GM08714 (cell line): Measurements from ENCODE around the gene SLC27A2.

Source experiments
- H3K4me3 ChIP-seq: fragments of 200-500 bp; sonication (Bioruptor generic); 2 replicates; pipeline ENCODE4 v1.5.1; 2014; ENCODE audit warnings: mild to moderate bottlenecking, low read length, inconsistent platforms
- ZNF274 ChIP-seq: IDR thresholded peaks from 2 replicates; pipeline ENCODE4 v1.6.1; 2012; ENCODE audit warnings: mild to moderate bottlenecking, low read depth, low read length

The SLC27A2 gene

DNA sequence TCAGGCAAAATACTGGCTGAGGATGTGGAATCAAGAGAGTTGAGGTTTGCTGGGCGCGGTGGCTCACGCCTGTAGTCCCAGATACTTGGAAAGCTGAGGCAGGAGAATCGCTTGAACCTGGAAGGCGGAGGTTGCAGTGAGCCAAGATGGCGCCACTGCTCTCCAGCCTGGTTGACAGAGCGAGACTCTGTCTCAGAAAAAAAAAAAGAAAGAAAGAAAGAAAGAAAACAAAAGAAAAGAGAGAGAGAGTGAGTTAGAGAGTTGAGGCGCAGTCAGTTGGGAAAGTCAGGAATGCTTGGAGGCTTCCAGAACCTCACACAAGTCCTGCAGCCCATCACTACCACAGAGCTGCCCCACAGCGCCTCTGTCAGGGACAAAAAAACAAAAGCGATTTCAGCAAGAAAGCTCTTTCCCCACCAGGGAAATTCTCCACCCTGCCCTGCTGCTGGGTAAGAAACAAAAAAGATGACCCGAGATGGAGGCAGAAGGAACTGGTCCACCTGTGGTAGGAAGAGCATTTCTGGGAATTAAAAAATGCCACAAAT, 69.7 kb downstream of the SLC27A2 start:
- H3K4me3 ChIP-seq, result no peak overlapping the region
- TF ChIP-seq ZNF274, result no peak

- no peak overlapping the region for H3K4me3 ChIP-seq
- no peak for TF ChIP-seq ZNF274
Observed at GRCh38 chr15:50252556-50252955, 70.6 kb downstream of the SLC27A2 start.

GRCh38 chr15:50256188-50257041, 74.4 kb downstream of the SLC27A2 start:
- no peak overlapping the region for H3K4me3 ChIP-seq
- TF ChIP-seq ZNF274, result no peak

DNA sequence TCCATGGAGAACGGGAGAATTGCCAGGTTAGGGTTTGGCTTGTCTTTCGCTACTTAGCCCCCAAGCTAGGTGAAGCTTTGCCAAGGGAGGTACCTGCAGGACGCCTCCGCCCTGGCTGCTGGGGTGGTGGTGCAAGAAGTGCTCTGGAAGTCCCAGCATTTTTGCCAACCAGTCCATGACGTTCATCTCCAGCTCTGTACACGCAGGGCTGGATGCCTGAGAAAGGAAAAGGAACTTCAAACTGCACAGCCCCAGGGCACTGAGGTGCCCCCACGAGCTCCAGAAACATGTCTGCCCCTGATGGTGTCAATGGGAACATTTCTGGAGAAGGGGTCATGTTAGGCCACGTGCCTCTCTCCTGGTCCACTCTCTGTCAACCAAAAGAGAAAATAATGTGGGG, 75.3 kb downstream of the SLC27A2 start:
- no peak overlapping the region for H3K4me3 ChIP-seq
- no peak for TF ChIP-seq ZNF274

- no peak for TF ChIP-seq ZNF274
- H3K4me3 ChIP-seq, result no peak overlapping the region
Observed at GRCh38 chr15:50257924-50258323, 75.9 kb downstream of the SLC27A2 start.

DNA sequence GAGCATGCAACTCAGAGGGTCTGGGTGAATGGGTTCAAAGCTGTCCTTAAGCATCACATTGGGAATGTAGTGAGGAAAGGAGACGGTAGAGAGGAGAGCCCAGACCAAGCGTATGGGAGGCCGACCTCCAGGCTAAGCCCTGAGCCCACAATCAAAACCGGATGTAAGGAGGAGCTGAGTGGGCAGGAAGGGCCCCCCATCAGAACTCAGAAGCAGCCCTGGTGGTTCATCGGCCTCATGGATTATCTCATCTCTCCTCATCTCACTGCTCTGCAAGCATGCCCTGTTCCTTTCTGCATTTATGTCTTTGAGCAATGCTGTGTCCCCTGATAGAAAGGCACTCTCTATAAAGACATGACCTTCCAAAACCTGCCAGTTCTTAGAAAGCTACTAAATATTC, 77.3 kb downstream of the SLC27A2 start:
- no peak for TF ChIP-seq ZNF274
- H3K4me3 ChIP-seq, result no peak overlapping the region

DNA sequence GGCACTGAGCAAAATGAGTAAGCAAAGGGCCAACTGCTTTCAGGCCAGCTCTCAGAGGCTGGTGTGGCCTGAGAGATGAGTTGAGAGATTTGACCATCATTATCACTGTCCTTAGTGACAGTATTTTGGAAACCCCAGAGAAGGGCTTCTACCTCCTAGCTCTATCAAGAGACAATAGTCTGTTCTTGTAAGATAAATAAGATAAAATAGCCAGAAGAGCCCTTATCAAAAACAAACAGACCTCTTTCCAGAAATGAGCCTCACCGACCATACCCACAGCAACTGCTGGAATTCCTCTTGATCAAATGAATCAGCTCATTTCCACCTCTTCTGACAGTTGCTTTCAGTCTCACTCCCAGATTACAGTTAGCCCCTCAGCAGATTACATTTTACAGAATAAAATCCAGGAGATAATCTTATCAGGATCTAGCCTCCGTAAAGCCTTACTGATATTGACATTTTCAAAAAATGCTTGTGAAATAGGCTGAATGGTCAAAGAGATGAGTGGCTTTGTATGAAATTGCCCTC, 79.0 kb downstream of the SLC27A2 start:
- no peak overlapping the region for H3K4me3 ChIP-seq
- no peak for TF ChIP-seq ZNF274

DNA sequence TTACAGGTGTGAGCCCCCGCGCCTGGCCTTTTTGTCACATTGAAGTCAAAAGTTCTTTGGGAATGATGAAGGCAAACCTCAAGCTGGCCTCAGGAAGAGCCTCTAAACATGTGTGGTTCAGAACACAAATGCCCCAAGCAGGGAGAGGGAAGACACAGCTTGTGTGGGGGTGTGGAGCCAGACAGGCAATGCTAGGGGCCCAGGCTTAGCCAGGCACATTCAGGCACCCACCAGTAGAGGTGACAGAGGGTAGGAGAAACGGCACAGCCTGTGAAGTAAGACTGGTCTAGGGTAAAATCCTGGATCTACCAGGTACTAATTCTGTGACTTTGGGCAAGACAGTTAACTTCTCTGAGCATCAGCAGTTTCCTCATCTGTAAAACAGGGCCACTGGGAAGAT, 80.0 kb downstream of the SLC27A2 start:
- no peak for TF ChIP-seq ZNF274
- no peak overlapping the region for H3K4me3 ChIP-seq

GRCh38 chr15:50262533-50262932, 80.5 kb downstream of the SLC27A2 start:
- no peak overlapping the region for H3K4me3 ChIP-seq
- no peak for TF ChIP-seq ZNF274

DNA sequence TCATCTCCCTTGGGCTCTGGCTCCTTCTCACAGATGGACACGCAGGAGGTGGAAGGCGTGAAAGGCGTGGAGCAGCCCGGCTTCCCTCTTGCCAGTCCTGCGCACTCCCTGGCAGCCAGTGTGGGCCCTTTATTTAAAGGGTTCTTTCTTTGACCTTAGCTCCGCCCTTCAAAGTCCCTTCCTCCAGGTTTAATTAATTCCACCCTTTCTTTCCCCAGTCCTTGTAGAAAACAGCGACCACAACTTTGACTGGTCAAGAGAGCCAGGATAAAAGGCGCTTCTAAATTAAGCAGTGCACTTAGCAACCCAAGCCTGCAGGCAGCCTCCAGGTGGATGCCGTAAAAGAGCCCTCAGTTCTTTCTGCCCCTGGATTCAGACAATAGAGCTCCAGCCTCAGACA, 83.6 kb downstream of the SLC27A2 start, which contains the start of gene HDC:
HDC (minus strand) TSS at position 107 of the 400 bp plus-strand sequence; CDS start at position 4, 103 bp downstream.
- no peak for TF ChIP-seq ZNF274
- H3K4me3 ChIP-seq, result no peak within 1 kb of the TSS

DNA sequence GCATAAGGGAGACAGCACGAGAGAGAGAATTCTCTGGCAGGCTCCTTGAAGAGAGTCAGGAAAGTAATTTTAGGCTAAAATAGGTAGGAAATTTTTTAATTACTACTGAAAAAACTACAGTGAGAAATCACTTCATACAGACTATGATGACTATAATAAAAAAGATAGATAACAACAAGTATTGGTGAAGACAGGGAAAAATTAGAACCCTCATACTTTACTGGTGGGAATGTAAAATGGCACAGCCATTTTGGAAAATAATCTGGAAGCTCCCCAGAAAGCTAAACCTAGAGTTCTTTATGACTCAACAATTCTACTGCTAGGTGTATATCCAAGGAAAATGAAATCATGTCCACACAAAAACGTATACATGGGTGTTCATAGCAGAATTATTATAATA, 85.6 kb downstream of the SLC27A2 start:
- no peak for TF ChIP-seq ZNF274
- no peak overlapping the region for H3K4me3 ChIP-seq

DNA sequence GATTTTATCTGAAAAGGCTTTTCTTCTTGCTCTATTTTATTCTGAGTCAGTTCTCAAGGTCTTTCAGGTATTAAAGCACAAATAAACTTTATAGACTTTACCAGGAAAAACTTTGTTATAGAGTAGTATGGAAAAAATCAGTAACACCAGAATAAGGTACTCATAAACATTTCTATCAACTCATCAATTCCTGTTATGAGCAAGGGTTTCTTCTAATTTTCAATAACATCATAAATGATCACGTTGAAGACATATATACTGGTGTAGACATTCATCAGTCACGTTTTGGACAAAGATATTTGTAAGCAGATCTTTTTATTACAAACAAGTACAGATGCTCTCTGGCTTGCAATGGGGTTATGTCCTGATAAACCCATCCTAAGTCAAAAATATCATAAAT, 93.1 kb downstream of the SLC27A2 start:
- H3K4me3 ChIP-seq, result no peak overlapping the region
- TF ChIP-seq ZNF274, result no peak

DNA sequence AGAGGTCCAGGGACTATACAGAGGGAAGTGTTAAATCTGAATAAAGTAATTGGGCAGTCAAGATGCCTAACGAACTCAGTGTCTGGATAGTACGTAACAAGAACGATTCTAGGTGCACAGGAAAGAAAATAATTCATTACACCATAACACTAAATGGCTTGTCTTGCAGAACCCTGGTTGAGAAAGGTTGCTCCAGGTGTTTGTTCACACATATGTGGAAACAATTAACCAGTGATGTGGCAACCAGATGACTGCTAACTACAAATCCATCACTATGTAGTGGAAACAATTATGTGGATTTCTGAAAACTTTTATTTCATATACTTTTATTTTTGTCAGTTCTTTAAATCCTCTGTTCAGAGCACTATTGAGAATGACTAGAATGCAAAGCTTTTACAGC, 93.9 kb downstream of the SLC27A2 start:
- TF ChIP-seq ZNF274, result no peak
- no peak overlapping the region for H3K4me3 ChIP-seq

- TF ChIP-seq ZNF274, result no peak
- no peak overlapping the region for H3K4me3 ChIP-seq
Observed at GRCh38 chr15:50277370-50277769, 95.4 kb downstream of the SLC27A2 start.

- H3K4me3 ChIP-seq, result no peak overlapping the region
- no peak for TF ChIP-seq ZNF274
Observed at GRCh38 chr15:50278496-50278895, 96.5 kb downstream of the SLC27A2 start.
